MM.1S (cell line): Measurements from ENCODE around the gene UBE2Q1.

Experiments used
- EZH2 ChIP-seq: fragments of 300-600 bp; sonication (generic); optimal IDR thresholded peaks from 2 replicates; pipeline ENCODE3; 2017; ENCODE audit warnings: low read depth, mild to moderate bottlenecking, antibody characterized with exemption, low read length, mixed read lengths
- TF ChIP-seq, protein P1 (sequence below): fragments of 300-600 bp; sonication (generic); IDR thresholded peaks from 2 replicates; pipeline ENCODE4 v1.5.1; 2016; ENCODE audit warnings: antibody characterized with exemption, low read length, mixed read lengths

DNA sequence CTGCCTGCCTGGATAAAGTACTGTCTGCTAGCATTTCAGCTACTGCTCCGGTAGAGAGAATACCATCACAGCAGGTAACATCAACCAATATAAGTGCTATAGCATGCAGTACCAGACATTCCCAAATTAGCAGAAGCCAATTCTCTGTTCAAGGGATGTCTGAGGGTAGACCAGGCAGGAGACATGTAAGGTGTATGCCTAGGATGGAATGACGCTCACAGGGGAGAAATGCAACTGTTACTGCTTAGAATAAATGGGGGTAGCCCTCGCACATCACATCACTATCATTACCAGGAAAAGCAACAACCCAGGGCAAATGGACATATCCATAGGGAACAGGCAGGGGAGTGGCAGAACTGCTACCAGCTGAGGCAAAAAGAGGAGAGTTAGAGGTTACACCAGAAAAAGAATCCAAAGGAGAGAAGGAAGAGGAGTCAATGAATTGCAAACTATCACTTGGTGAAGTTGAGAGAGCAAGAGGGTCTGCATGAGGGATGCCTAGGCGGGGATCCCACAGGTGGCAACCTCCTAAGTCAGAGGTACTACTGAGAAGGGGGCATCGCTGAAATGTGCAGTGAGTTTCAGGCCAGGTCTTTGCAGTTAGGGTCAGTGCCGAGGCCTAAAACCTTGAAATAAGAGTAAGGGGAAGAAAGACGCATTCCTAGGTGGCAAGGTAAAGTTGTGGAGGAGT is 1.1 kb downstream of the UBE2Q1 start:
- TF ChIP-seq, protein P1, sequence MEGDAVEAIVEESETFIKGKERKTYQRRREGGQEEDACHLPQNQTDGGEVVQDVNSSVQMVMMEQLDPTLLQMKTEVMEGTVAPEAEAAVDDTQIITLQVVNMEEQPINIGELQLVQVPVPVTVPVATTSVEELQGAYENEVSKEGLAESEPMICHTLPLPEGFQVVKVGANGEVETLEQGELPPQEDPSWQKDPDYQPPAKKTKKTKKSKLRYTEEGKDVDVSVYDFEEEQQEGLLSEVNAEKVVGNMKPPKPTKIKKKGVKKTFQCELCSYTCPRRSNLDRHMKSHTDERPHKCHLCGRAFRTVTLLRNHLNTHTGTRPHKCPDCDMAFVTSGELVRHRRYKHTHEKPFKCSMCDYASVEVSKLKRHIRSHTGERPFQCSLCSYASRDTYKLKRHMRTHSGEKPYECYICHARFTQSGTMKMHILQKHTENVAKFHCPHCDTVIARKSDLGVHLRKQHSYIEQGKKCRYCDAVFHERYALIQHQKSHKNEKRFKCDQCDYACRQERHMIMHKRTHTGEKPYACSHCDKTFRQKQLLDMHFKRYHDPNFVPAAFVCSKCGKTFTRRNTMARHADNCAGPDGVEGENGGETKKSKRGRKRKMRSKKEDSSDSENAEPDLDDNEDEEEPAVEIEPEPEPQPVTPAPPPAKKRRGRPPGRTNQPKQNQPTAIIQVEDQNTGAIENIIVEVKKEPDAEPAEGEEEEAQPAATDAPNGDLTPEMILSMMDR = no peak
- no peak for TF ChIP-seq EZH2
